Measurements from ENCODE around the gene PPP4R4.

The PPP4R4 gene

DNA sequence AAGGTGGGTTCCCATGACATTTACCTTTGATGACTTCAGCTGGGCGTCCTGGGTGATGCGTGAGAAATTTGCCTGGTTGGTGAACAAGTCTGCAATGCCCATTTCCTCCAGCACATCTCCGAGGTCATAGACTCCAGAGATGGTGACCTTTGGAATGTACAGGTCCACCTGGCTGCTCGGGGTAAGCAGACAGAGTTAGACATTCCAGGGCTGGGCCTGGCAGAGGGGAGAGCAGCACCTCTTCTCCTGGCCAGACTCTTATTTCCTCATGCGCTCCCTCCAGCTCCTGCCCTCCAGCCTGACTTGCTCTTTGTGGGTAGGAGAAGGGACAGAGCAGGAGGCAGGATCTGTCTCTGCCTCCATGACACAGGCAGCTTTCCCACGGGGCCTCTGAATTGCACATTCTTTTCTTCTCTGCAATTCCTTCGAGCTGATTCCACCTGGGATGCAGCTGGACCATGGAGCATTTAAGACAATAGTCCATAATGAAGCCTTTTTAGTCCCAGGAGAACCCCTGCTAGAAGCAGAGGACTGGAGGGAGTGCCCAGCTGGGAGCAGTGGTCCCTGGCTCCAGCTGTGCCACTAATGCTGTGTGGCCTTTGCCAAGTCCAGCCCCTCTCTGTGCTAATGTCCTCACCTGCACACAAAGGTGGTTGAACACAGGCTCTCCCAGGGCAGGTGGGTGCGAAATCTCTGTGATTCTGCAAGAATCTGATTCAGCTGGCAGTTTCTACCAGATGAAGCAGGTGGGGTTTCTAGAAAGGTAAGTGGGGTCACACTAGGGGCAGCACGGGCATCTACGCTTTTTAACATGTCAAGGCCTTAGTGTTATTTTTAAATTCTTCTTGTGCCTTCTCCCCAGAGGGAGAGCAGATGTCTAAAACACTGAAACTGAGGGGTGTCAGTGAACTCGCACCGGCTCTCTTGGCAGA, 132.2 kb downstream of the PPP4R4 start:
- no peak for DNase-seq (ENCODE audit: low read depth)

DNA sequence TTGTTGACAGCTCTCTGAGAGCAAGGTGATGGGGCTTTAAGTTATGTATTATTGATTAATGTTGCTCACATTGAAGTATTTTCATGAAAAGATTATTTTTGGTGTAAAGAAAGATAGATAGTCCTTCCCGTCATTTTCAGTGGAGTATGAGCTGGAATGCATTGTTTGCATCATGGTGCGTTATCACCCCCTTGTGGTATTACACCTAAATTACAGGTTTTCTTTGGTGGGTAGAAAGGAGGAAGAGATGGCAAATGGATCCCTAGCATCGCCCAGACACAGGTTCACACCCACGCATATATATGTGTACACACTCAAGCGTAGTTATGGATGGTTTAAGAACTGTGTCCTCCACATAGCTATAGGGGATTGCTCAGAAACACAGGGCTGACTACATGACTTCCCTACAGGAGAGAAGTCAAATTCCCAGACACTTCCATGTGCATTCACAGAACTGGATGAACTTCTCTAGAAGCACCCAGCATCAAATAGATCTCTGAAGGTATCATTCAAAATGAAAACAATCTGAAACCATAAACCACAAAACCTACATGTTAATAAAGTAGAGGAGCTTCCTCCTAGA, 133.4 kb downstream of the PPP4R4 start:
- DNase-seq (ENCODE audit: low read depth) = no peak

DNA sequence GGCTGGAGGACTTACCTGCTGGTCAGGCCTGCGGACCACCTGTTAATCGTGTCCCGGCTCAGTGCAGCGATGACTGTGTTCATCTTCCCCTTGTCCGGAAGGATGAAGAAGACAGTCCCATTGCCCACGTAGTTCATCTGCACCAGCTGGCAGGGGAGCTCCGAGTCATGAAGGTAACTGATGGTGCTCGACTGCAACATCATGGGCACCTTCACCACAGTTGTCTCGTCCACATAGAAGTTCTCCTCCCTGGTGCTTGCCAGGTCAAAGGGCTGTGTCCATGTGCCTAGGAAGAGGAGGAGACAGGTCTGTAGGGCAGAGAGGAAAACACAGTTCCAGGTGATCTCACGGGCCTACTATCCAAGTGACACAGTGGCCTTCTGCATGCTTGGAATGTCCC, 135.6 kb downstream of the PPP4R4 start:
- no peak for DNase-seq (ENCODE audit: low read depth)

- DNase-seq (ENCODE audit: low read depth) = no peak
Measured at GRCh38 chr14:94310248-94310647, 136.1 kb downstream of the PPP4R4 start.

DNA sequence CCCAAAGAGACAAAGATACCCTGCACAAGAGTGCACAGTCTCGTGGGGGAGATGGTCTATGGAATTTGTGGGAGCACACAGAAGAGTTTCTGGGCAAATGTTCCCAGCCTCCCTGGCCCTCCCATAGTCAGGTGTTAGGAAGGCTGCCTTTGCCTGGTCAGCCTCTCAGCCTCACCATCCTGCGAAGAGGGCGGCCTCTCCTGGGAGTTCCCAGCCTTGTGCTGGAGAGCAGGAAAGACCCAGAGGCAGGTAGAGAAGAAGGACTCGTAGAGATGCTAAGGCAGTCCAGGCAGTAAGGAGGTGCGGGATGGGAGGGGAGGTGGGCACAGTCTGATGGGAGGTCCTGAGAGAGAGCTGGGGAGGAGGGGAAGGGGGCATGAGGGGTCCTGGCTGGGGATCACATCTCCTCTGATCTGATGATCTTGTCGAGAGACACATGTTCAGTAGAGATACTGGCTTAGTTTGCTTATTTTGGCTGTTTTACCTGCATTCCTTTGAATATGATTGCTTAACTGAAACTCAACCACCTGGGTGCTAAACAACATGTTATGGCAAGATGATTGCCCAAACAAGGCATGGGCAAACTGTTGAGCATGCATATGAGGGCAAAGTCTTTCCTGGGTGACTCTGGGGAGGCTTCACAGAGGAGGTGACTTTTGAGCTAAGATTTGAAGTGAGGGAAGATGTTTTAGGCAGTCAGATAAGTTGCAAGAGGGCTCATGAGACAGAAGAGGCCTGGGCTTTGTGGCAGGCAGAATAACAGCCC, 138.5 kb downstream of the PPP4R4 start:
- DNase-seq (ENCODE audit: low read depth) = no peak

GRCh38 chr14:94313991-94314655, 140.0 kb downstream of the PPP4R4 start:
- no peak for DNase-seq (ENCODE audit: low read depth)

GRCh38 chr14:94314890-94315289, 140.8 kb downstream of the PPP4R4 start:
- no peak for DNase-seq (ENCODE audit: low read depth)

- no peak for DNase-seq (ENCODE audit: low read depth)
Measured at GRCh38 chr14:94316692-94317091, 142.6 kb downstream of the PPP4R4 start.

- DNase-seq (ENCODE audit: low read depth) = no peak
Measured at GRCh38 chr14:94317259-94317658, 143.1 kb downstream of the PPP4R4 start.

DNA sequence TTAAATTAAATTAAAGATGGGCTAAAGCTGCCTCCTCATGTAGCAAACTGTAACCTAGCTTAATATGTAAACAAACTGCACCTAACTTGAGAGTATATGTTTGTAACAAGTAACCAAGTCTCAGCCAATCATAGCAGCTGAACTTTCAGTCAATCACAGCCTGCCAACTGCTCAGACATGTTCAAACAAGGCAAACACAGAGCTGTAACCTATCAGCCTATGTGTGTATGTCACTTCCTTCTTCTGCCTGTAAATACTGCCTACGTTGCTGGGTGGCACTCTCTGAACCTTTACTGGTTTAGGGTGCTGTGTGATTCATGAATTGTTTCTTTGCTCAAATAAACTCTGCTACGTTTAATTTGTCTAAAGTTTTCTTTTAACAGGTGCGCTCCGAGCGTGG, 146.1 kb downstream of the PPP4R4 start:
- no peak for DNase-seq (ENCODE audit: low read depth)

- DNase-seq (ENCODE audit: low read depth) = no peak
Measured at GRCh38 chr14:94321421-94322271, 147.5 kb downstream of the PPP4R4 start.

- DNase-seq (ENCODE audit: low read depth) = no peak
Measured at GRCh38 chr14:94322648-94323570, 148.8 kb downstream of the PPP4R4 start, which contains the start of gene SERPINA6. SERPINA6 (minus strand) TSS chr14:94323336; CDS start chr14:94314648, 8,688 bp downstream.

GRCh38 chr14:94328196-94328595, 154.1 kb downstream of the PPP4R4 start:
- DNase-seq (ENCODE audit: low read depth) = no peak

Measured in activated gamma-delta T cell treated with anti-CD3 and anti-CD28 coated beads, Interleukin-2, amount 50 U/mL, for 16 hours (primary cell).